Fibroblast of lung (primary cell): Measurements from ENCODE around the gene FGFBP2. TPM values are rescaled to one million over a fixed set of nuclear protein-coding genes. Genes with fewer than 3 reads are reported as not detected.

Experiments
- DNase-seq, 2 donors: peaks; one replicate each; pipeline versions ENCODE4 v3.0.0 to v3.0.0-alpha.2; 2010; ENCODE audit warnings: low read depth in 2 of 2
- H2AFZ ChIP-seq: 2 replicates; pipeline ENCODE4 v1.5.1; 2012; ENCODE audit warnings: low read length, control low read depth, inconsistent platforms
- H3K27ac ChIP-seq: 2 replicates; pipeline ENCODE4 v1.5.1; 2011; ENCODE audit warnings: low read length, control low read depth; ENCODE audit not compliant: insufficient read depth
- H3K27me3 ChIP-seq: 2 replicates; pipeline ENCODE4 v1.5.1; 2011; ENCODE audit warnings: mild to moderate bottlenecking, low read length; ENCODE audit not compliant: control insufficient read depth, insufficient read depth
- H3K36me3 ChIP-seq: 2 replicates; pipeline ENCODE4 v1.5.1; 2011; ENCODE audit warnings: low read length; ENCODE audit not compliant: control insufficient read depth, insufficient read depth
- H3K4me1 ChIP-seq: 2 replicates; pipeline ENCODE4 v1.5.1; 2011; ENCODE audit warnings: low read length; ENCODE audit not compliant: control insufficient read depth, insufficient read depth; ENCODE audit errors: extremely low read depth
- H3K4me2 ChIP-seq: 2 replicates; pipeline ENCODE4 v1.5.1; 2011; ENCODE audit warnings: low read length, control low read depth; ENCODE audit not compliant: insufficient read depth; ENCODE audit errors: extremely low read depth
- H3K4me3 ChIP-seq, 4 experiments: fragments of 200-600 bp in 1 of 4; sonication (generic) in 1 of 4; replicated peaks in 1 of 4; 2 replicates each; pipeline ENCODE4 v1.5.1; 2011 to 2016; ENCODE audit warnings: low read length in 4 of 4, low read depth in 3 of 4, mild to moderate bottlenecking in 3 of 4, control low read depth in 2 of 4, inconsistent platforms in 1 of 4, mixed read lengths in 1 of 4; ENCODE audit not compliant: insufficient read depth in 1 of 4; ENCODE audit errors: control extremely low read depth in 1 of 4
- H3K79me2 ChIP-seq: 2 replicates; pipeline ENCODE4 v1.5.1; 2012; ENCODE audit warnings: mild to moderate bottlenecking, low read length, inconsistent platforms; ENCODE audit not compliant: control insufficient read depth, insufficient read depth
- H3K9ac ChIP-seq: 2 replicates; pipeline ENCODE4 v1.5.1; 2011; ENCODE audit warnings: mild to moderate bottlenecking, low read length, control low read depth; ENCODE audit not compliant: insufficient read depth
- H3K9me3 ChIP-seq: 2 replicates; pipeline ENCODE4 v1.5.1; 2012; ENCODE audit warnings: low read depth, low read length; ENCODE audit not compliant: control insufficient read depth, insufficient read depth
- H4K20me1 ChIP-seq: 2 replicates; pipeline ENCODE4 v1.5.1; 2011; ENCODE audit warnings: low read length; ENCODE audit not compliant: control insufficient read depth, insufficient read depth; ENCODE audit errors: extremely low read depth
- EZH2 ChIP-seq: IDR thresholded peaks from 2 replicates; pipeline ENCODE4 v1.5.1; 2012; ENCODE audit warnings: low read length, control low read depth, mild to moderate bottlenecking; ENCODE audit errors: missing control alignments
- polyA plus RNA-seq, 2 donors: library from polyadenylated mRNA; depleted of rRNA in 1 of 2; stranded (reverse) in 1 of 2; unstranded in 1 of 2; fragments of >200 nt; gene quantifications; 2 replicates each; pipeline ENCODE4 v1.2.1, GENCODE V29; 2011 to 2012; ENCODE audit warnings: missing spikeins in 1 of 2
- total RNA-seq: library from RNA; depleted of rRNA; stranded (reverse); fragments of >200 nt; gene quantifications from 2 replicates; pipeline ENCODE4 v1.2.1, GENCODE V29; 2014
- TF ChIP-seq, protein P1 (sequence below), 2 donors: IDR thresholded peaks in 1 of 2; conservative IDR thresholded peaks in 1 of 2; 1 replicate in 1 of 2; 2 replicates in 1 of 2; pipeline ENCODE4 v1.5.1; 2011 to 2012; ENCODE audit warnings: low read length in 2 of 2, control low read depth in 1 of 2, inconsistent platforms in 1 of 2, low read depth in 1 of 2, mild to moderate bottlenecking in 1 of 2

The FGFBP2 gene
- total and polyA plus RNA-seq, 2 donors (not counting 1 experiment from before 2014, with no cell fraction given): 0.09 TPM; not detected in 1

DNA sequence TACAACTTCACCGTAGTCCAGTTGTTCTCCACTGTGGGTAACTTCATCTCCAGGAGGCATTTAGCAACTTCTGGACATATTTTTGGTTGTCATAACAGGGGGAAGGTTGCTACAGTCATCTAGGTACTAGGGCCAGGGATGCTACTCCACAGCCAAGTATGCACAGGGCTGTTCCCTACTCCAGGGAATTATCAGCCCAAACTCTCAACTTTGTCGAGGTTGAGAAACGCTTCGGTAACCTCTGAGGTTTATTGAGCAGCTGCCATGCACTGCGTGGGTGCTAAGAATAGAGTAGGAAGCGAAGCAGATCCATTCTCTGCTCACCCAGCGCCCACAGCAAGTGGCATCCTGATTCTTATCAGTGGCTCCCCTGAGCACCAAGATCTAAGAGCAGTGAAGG is 32.7 kb downstream of the FGFBP2 start:
- H3K79me2 ChIP-seq: no peaks in the 10 kb centered on the region
- TF ChIP-seq, protein P1, sequence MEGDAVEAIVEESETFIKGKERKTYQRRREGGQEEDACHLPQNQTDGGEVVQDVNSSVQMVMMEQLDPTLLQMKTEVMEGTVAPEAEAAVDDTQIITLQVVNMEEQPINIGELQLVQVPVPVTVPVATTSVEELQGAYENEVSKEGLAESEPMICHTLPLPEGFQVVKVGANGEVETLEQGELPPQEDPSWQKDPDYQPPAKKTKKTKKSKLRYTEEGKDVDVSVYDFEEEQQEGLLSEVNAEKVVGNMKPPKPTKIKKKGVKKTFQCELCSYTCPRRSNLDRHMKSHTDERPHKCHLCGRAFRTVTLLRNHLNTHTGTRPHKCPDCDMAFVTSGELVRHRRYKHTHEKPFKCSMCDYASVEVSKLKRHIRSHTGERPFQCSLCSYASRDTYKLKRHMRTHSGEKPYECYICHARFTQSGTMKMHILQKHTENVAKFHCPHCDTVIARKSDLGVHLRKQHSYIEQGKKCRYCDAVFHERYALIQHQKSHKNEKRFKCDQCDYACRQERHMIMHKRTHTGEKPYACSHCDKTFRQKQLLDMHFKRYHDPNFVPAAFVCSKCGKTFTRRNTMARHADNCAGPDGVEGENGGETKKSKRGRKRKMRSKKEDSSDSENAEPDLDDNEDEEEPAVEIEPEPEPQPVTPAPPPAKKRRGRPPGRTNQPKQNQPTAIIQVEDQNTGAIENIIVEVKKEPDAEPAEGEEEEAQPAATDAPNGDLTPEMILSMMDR (conservative IDR thresholded peaks at IDR 0.05 in 1 of 2, IDR thresholded peaks at IDR 0.05 in 1 of 2; ENCODE audit: low read depth in 1 of 2, low read length in 2 of 2): no peak
- no peak for TF ChIP-seq EZH2
- no peak overlapping the region for H3K4me3 ChIP-seq
- no peak overlapping the region for H3K9ac ChIP-seq
- no peaks in the 10 kb centered on the region for H3K9me3 ChIP-seq
- no peaks in the 10 kb centered on the region for H4K20me1 ChIP-seq
- H3K36me3 ChIP-seq: no peaks in the 10 kb centered on the region
- no peaks in the 10 kb centered on the region for H3K4me1 ChIP-seq
- DNase-seq: no peak
- H3K27me3 ChIP-seq: no peaks in the 10 kb centered on the region
- no peak overlapping the region for H3K4me2 ChIP-seq
- H2AFZ ChIP-seq: no peak overlapping the region
- no peak overlapping the region for H3K27ac ChIP-seq

DNA sequence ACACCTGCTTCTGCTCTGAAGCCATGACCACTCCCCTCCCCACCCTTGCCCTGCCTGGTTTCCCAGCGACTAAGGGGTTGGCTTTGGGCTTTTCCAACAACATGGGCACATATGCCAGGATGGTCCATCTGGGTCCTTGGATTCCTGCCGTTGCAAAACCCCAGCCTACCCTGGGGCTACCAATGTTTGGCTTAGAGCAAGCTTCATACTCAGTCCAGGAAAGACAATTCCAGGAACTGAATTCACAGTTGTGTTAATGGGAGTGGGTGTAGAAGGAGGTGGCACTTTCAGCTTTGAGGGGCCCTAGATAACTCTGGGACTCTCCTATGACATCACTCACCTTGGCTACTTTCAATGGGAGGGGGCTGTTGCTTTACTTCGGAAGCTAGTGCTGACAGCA is 33.4 kb downstream of the FGFBP2 start:
- H3K36me3 ChIP-seq: no peaks in the 10 kb centered on the region

DNA sequence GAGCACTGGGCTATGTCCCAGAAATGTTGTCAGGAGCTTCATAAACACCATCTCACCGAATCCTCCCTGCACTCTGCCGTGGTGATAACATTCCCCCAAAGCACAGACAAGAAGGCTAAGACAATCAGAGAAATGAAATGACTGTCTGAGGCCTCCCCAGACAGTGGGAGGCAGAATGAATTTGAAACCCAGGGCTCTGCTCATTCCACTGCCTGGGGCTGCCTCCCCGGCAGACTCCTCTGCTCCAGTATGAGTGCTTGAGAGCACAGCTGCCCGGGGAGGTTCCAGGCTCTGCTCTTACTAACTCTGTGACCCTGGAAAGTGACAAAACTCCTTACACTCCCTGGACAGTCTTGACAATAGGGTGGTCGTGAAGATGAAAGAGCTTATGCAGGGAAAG is 34.1 kb downstream of the FGFBP2 start:
- Histone ChIP-seq H3K9me3 (no peaks in the 10 kb centered on the region), H3K27me3 (no peaks in the 10 kb centered on the region), H4K20me1 (no peaks in the 10 kb centered on the region), H3K79me2 (no peaks in the 10 kb centered on the region), H2AFZ (no peak overlapping the region), H3K4me3 (no peak overlapping the region), H3K27ac (no peak overlapping the region), H3K4me1 (no peaks in the 10 kb centered on the region), H3K9ac (no peak overlapping the region), H3K4me2 (no peak overlapping the region), H3K36me3 (no peaks in the 10 kb centered on the region)
- TF ChIP-seq, protein P1 (conservative IDR thresholded peaks at IDR 0.05 in 1 of 2, IDR thresholded peaks at IDR 0.05 in 1 of 2; ENCODE audit: low read depth in 1 of 2, low read length in 2 of 2): no peak
- no peak for TF ChIP-seq EZH2
- no peak for DNase-seq

More for the DNA sequence above, 33.4 kb downstream of the FGFBP2 start:
- Histone ChIP-seq H3K27ac (no peak overlapping the region), H3K4me1 (no peaks in the 10 kb centered on the region), H3K4me2 (no peak overlapping the region), H4K20me1 (no peaks in the 10 kb centered on the region), H3K9ac (no peak overlapping the region), H2AFZ (no peak overlapping the region), H3K27me3 (no peaks in the 10 kb centered on the region), H3K4me3 (no peak overlapping the region), H3K79me2 (no peaks in the 10 kb centered on the region), H3K9me3 (no peaks in the 10 kb centered on the region)
- no peak for TF ChIP-seq EZH2
- TF ChIP-seq, protein P1 (conservative IDR thresholded peaks at IDR 0.05 in 1 of 2, IDR thresholded peaks at IDR 0.05 in 1 of 2; ENCODE audit: low read depth in 1 of 2, low read length in 2 of 2): no peak
- no peak for DNase-seq
